PFSK-1 (cell line): Measurements from ENCODE around the gene TRPC6.

Source experiments
- POLR2AphosphoS5 ChIP-seq: IDR thresholded peaks from 2 replicates; pipeline ENCODE4 v1.6.1; 2012; ENCODE audit warnings: low read depth, mild to moderate bottlenecking, control low read depth, low read length, moderate library complexity
- TAF1 ChIP-seq: IDR thresholded peaks from 2 replicates; pipeline ENCODE4 v1.6.1; 2012; ENCODE audit warnings: low read length, control low read depth, borderline replicate concordance; ENCODE audit not compliant: insufficient read depth
- TF ChIP-seq, protein P1 (sequence below), 2 experiments: IDR thresholded peaks; 2 replicates each; pipeline versions ENCODE4 v1.6.1 to v1.8.0; 2011 to 2012; ENCODE audit warnings: low read depth in 2 of 2, low read length in 2 of 2, control low read depth in 1 of 2, inconsistent platforms in 1 of 2, mild to moderate bottlenecking in 1 of 2, moderate library complexity in 1 of 2; ENCODE audit not compliant: insufficient read depth in 1 of 2

DNA sequence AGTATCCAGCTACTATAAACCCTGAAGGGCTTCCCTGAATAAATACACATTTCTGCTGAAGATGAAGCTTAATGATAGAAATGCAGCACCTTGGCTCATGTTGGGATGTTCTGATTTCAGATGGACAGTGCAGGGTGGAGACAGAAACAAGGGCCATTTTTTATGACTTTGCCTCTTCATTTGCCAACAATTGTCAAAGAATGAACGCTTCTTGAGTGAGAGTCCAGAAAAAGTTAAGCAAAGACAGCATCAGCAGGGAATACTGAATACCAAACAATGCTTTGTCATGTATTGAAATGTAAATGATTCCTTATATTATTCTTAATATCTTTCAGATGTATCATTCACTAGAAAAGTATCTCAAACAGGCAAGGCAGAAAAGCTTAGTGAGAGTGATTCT, 84.9 kb downstream of the TRPC6 start:
- no peak for TF ChIP-seq TAF1
- TF ChIP-seq POLR2AphosphoS5, result no peak
- TF ChIP-seq, protein P1, sequence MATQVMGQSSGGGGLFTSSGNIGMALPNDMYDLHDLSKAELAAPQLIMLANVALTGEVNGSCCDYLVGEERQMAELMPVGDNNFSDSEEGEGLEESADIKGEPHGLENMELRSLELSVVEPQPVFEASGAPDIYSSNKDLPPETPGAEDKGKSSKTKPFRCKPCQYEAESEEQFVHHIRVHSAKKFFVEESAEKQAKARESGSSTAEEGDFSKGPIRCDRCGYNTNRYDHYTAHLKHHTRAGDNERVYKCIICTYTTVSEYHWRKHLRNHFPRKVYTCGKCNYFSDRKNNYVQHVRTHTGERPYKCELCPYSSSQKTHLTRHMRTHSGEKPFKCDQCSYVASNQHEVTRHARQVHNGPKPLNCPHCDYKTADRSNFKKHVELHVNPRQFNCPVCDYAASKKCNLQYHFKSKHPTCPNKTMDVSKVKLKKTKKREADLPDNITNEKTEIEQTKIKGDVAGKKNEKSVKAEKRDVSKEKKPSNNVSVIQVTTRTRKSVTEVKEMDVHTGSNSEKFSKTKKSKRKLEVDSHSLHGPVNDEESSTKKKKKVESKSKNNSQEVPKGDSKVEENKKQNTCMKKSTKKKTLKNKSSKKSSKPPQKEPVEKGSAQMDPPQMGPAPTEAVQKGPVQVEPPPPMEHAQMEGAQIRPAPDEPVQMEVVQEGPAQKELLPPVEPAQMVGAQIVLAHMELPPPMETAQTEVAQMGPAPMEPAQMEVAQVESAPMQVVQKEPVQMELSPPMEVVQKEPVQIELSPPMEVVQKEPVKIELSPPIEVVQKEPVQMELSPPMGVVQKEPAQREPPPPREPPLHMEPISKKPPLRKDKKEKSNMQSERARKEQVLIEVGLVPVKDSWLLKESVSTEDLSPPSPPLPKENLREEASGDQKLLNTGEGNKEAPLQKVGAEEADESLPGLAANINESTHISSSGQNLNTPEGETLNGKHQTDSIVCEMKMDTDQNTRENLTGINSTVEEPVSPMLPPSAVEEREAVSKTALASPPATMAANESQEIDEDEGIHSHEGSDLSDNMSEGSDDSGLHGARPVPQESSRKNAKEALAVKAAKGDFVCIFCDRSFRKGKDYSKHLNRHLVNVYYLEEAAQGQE (IDR thresholded peaks at IDR 0.05; ENCODE audit: insufficient read depth in 1 of 2, low read depth in 2 of 2, low read length in 2 of 2), result no peak
